ENCODE measurements around the gene WBP11.

Gene WBP11

GRCh38 chr12:14825256-14825655 lies 22.0 kb upstream of the WBP11 start:
- DNase-seq (ENCODE audit: low read depth) = peak; percentile 56

GRCh38 chr12:14824012-14824634 lies 20.8 kb upstream of the WBP11 start:
- peak; percentile 55 for DNase-seq (ENCODE audit: low read depth)
- no peak overlapping the region for H3K4me3 ChIP-seq (ENCODE audit: low read depth, low read length)
- TF ChIP-seq CTCF (conservative IDR thresholded peaks at IDR 0.05; ENCODE audit: low read depth, low read length) = no peak

More at GRCh38 chr12:14825256-14825655, 22.0 kb upstream of the WBP11 start:
- H3K4me3 ChIP-seq (ENCODE audit: low read depth, low read length) = no peak overlapping the region
- TF ChIP-seq CTCF (conservative IDR thresholded peaks at IDR 0.05; ENCODE audit: low read depth, low read length) = no peak

- peak; percentile 31 for DNase-seq (ENCODE audit: low read depth)
- H3K4me3 ChIP-seq (ENCODE audit: low read depth, low read length) = no peak within 1 kb of the TSS
- no peak for TF ChIP-seq CTCF (conservative IDR thresholded peaks at IDR 0.05; ENCODE audit: low read depth, low read length)
Measured at GRCh38 chr12:14814014-14814413, 10.7 kb upstream of the WBP11 start, which contains the start of gene SMCO3. Gene SMCO3, minus strand, starts transcription at chr12:14814182. Its CDS starts 7,502 bp downstream, at chr12:14806680.

GRCh38 chr12:14811486-14811885 lies 8.2 kb upstream of the WBP11 start:
- no peak for DNase-seq (ENCODE audit: low read depth)
- no peak overlapping the region for H3K4me3 ChIP-seq (ENCODE audit: low read depth, low read length)
- no peak for TF ChIP-seq CTCF (conservative IDR thresholded peaks at IDR 0.05; ENCODE audit: low read depth, low read length)

GRCh38 chr12:14810953-14811483 lies 7.7 kb upstream of the WBP11 start:
- peak; percentile 74 for TF ChIP-seq CTCF (conservative IDR thresholded peaks at IDR 0.05; ENCODE audit: low read depth, low read length)
- no peak overlapping the region for H3K4me3 ChIP-seq (ENCODE audit: low read depth, low read length)
- DNase-seq (ENCODE audit: low read depth) = peak; percentile 56

- TF ChIP-seq CTCF (conservative IDR thresholded peaks at IDR 0.05; ENCODE audit: low read depth, low read length) = no peak
- H3K4me3 ChIP-seq (ENCODE audit: low read depth, low read length) = no peak overlapping the region
- DNase-seq (ENCODE audit: low read depth) = no peak
Measured at GRCh38 chr12:14810167-14810952, 7.1 kb upstream of the WBP11 start.

Measured in choroid plexus epithelial cell (primary cell).